Measurements from ENCODE around the gene XPNPEP1. TPM values are rescaled to one million over a fixed set of nuclear protein-coding genes. Genes with fewer than 3 reads are reported as not detected.
A peak's percentile ranks its signal among the peaks of the same experiment; 100 is the strongest.

XPNPEP1 gene
- polyA plus RNA-seq, 1 donor (not counting 4 experiments of a cell fraction or from before 2014, with no cell fraction given): 96.2 TPM

DNA sequence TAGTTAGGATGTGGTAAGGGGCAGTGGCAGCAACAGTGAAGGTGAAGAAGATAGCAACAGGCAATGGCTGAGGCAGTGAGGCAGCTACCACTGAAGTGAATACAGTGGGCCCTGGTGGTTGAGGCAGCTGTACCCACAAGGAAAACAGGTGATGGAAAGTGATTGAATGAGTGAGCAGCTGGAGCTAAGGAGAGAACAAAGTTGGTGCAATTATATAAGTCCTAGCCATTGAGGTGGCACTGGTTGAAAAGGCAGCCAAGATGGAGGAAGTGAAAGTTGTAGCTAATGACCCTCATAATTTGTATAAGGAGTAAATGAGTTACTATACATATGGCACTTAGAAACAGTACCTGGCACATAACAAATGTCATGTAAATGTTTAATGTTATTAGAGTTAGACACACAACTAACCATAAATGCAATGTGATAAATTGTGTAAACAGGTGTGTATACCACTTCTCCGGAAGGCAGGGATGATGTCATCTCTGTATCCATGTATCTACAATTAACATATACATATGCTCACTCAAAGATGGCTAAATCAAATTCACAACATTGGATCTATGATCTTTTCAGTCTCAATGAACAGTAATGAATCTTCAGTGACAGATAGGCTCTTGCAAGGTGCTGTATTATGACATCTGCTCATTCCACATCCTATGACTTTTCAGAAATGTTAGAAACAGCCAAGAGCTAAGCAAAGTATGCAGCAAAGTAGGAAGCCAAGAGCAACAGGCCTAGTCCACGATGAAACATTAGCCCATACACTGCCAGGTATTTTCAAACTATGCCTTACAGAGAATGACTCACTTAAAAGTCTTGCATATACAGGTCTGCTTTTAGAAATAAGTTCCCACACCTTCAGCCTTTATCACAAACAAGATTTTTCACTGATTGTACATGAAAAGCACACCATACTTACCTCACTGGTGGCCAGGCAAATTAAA, 10.7 kb downstream of the XPNPEP1 start:
- Histone ChIP-seq H3K27ac (ENCODE audit: control insufficient read depth, insufficient read depth, low read length) (peak overlapping the region; percentile 93), H3K4me2 (ENCODE audit: control insufficient read depth, extremely low read depth, insufficient read depth, low read depth, low read length) (peak overlapping the region; percentile 72), H2AFZ (ENCODE audit: control insufficient read depth, low read length) (no peak overlapping the region), H3K9me1 (ENCODE audit: control insufficient read depth, extremely low read depth, insufficient read depth, low read length) (peaks cover 3% of the 10 kb centered on the region), H3K79me2 (ENCODE audit: control insufficient read depth, insufficient read depth, low read length) (peaks cover 38% of the 10 kb centered on the region), H3K9me3 (ENCODE audit: control insufficient read depth, low read depth, low read length) (no peaks in the 10 kb centered on the region), H3K36me3 (ENCODE audit: control insufficient read depth in 2 of 2, extremely low read depth in 1 of 2, insufficient read depth in 2 of 2, low read length in 2 of 2) (peaks cover 7 to 11% of the 10 kb centered on the region in 2 experiments), H3K9ac (ENCODE audit: control insufficient read depth, extremely low read depth, insufficient read depth, low read length) (peak overlapping the region; percentile 62), H3K4me3 (ENCODE audit: control insufficient read depth in 2 of 3, extremely low read depth in 1 of 3, insufficient read depth in 2 of 3, low read depth in 1 of 3, low read length in 3 of 3) (peak overlapping the region in 1 of 3 experiments; percentile 24), H3K4me1 (ENCODE audit: control insufficient read depth, extremely low read depth, insufficient read depth, low read length) (peaks cover 49% of the 10 kb centered on the region), H4K20me1 (ENCODE audit: control insufficient read depth, extremely low read depth, insufficient read depth, low read length) (no peaks in the 10 kb centered on the region), H3K27me3 (ENCODE audit: control insufficient read depth, extremely low read depth, insufficient read depth, low read length) (no peaks in the 10 kb centered on the region)
- TF ChIP-seq, protein P1, sequence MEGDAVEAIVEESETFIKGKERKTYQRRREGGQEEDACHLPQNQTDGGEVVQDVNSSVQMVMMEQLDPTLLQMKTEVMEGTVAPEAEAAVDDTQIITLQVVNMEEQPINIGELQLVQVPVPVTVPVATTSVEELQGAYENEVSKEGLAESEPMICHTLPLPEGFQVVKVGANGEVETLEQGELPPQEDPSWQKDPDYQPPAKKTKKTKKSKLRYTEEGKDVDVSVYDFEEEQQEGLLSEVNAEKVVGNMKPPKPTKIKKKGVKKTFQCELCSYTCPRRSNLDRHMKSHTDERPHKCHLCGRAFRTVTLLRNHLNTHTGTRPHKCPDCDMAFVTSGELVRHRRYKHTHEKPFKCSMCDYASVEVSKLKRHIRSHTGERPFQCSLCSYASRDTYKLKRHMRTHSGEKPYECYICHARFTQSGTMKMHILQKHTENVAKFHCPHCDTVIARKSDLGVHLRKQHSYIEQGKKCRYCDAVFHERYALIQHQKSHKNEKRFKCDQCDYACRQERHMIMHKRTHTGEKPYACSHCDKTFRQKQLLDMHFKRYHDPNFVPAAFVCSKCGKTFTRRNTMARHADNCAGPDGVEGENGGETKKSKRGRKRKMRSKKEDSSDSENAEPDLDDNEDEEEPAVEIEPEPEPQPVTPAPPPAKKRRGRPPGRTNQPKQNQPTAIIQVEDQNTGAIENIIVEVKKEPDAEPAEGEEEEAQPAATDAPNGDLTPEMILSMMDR (optimal IDR thresholded peaks at IDR 0.05 in 1 of 3, IDR thresholded peaks at IDR 0.05 in 1 of 3, conservative IDR thresholded peaks at IDR 0.05 in 1 of 3; ENCODE audit: extremely low read depth in 1 of 3, insufficient read depth in 2 of 3, low read length in 3 of 3): no peak
- no peak for TF ChIP-seq EZH2 (IDR thresholded peaks at IDR 0.05; ENCODE audit: low read length)
- DNase-seq (ENCODE audit: low read depth, low spot score) (no peak), FAIRE-seq (peak; percentile 81)
- dilution Hi-C loops (cut with MboI; ENCODE audit: extremely low pct_ligation_motif_present, low sequenced_read_pairs): no loop called here

DNA sequence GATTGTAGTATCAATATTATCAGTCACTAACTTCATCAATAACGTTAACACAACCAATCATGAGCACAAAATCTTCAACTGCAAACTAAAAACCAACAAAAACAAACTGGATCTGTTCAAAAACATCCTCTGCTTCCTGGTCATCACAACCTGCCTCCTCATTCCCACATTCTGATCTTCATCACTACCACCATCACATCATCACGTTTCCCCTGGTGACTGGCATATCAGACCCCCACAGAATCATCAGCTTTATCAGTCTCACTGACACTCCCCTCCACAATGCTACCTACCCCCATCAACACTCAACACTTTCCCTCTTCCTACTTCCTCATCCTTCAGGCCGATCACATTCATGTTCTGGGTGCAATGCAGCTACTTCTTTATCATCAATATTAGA, 11.4 kb downstream of the XPNPEP1 start:
- DNase-seq (ENCODE audit: low read depth, low spot score) (no peak), FAIRE-seq (no peak)
- Histone ChIP-seq H3K9ac (ENCODE audit: control insufficient read depth, extremely low read depth, insufficient read depth, low read length) (no peak overlapping the region), H4K20me1 (ENCODE audit: control insufficient read depth, extremely low read depth, insufficient read depth, low read length) (no peaks in the 10 kb centered on the region), H3K9me1 (ENCODE audit: control insufficient read depth, extremely low read depth, insufficient read depth, low read length) (peaks cover 3% of the 10 kb centered on the region), H3K4me1 (ENCODE audit: control insufficient read depth, extremely low read depth, insufficient read depth, low read length) (peaks cover 49% of the 10 kb centered on the region), H2AFZ (ENCODE audit: control insufficient read depth, low read length) (no peak overlapping the region), H3K79me2 (ENCODE audit: control insufficient read depth, insufficient read depth, low read length) (peaks cover 36% of the 10 kb centered on the region), H3K36me3 (ENCODE audit: control insufficient read depth in 2 of 2, extremely low read depth in 1 of 2, insufficient read depth in 2 of 2, low read length in 2 of 2) (peaks cover 12 to 17% of the 10 kb centered on the region in 2 experiments), H3K4me3 (ENCODE audit: control insufficient read depth in 2 of 3, extremely low read depth in 1 of 3, insufficient read depth in 2 of 3, low read depth in 1 of 3, low read length in 3 of 3) (no peak overlapping the region), H3K9me3 (ENCODE audit: control insufficient read depth, low read depth, low read length) (no peaks in the 10 kb centered on the region), H3K4me2 (ENCODE audit: control insufficient read depth, extremely low read depth, insufficient read depth, low read depth, low read length) (peak overlapping the region; percentile 72), H3K27ac (ENCODE audit: control insufficient read depth, insufficient read depth, low read length) (peak overlapping the region; percentile 93), H3K27me3 (ENCODE audit: control insufficient read depth, extremely low read depth, insufficient read depth, low read length) (no peaks in the 10 kb centered on the region)
- dilution Hi-C loops (cut with MboI; ENCODE audit: extremely low pct_ligation_motif_present, low sequenced_read_pairs): no loop called here
- TF ChIP-seq, protein P1 (optimal IDR thresholded peaks at IDR 0.05 in 1 of 3, IDR thresholded peaks at IDR 0.05 in 1 of 3, conservative IDR thresholded peaks at IDR 0.05 in 1 of 3; ENCODE audit: extremely low read depth in 1 of 3, insufficient read depth in 2 of 3, low read length in 3 of 3): no peak
- TF ChIP-seq EZH2 (IDR thresholded peaks at IDR 0.05; ENCODE audit: low read length): no peak
